CD4-positive, alpha-beta T cell treated with Interleukin-15 for 1 hour (primary cell): ENCODE data around the gene TMEM126B.
"Not testable (repeated sequence)": the region's sequence is repeated elsewhere in the genome, so short reads cannot be mapped to it uniquely, and the experiment has no call there.

Experiments used
- DNase-seq: peaks from one replicate; pipeline ENCODE4 v3.0.0-alpha.2; 2020

The TMEM126B gene

DNA sequence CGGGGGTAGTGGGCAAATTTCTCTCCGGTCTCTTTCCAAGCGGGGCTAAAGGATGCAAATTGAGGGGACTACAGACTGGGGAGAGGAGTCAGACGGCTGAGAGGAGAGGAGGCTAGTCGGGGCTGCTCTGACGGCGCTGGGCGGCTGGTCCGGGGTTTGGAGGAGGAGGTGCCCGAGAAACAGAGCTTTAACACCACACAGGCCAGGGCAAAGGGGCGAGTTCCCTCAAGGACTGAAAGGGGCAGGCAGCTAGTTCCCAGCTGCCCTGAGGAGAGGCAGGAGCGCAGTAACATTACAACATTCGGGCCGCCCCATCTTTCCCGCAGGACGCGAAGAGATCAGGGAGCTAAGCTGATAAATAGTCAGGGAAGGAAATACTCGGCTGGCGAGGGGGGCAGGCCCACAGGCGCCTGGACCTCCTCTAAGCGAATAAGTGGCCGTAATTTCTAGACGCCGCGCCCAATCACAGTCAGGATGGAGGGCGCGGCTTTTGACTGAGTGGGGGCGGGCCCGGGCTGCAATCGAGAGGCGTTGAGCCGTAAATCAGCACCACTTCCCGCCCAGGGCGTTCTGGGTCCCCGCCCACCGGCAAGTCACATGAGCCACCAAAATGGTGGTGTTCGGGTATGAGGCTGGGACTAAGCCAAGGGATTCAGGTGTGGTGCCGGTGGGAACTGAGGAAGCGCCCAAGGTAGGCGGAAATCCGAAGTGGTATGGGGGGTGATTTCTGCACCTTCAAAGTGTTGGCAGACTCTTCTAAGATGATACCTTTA is at the start of gene TMEM126B:
TMEM126B (plus strand) TSS at position 596 of the 773 bp plus-strand sequence; CDS start at position 611, 15 bp downstream.
- DNase-seq: peak; percentile 93

- no peak for DNase-seq
These were observed 46.3 kb upstream of the TMEM126B start for GRCh38 chr11:85582111-85582510.

DNA sequence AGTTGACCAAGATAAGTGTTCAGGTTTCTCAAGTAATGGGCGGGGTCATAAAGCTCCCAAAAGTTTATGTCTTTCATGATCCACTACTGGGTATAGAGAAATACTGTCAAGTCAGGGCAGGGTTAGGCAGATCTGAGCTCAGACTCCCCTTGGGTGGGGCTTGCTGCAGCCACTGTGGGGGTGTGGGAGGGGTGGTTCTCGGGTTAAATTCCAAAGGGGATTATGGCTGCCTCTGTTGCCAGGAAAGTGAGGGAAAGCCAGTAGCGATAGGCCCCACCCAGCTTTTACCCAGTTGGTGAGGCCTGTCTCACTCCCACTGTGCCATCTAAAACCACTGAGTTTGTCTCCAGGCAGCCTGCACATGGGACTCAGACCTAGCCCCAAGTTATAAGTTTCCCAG is 39.0 kb upstream of the TMEM126B start:
- DNase-seq: no peak

GRCh38 chr11:85590848-85591483 is 37.4 kb upstream of the TMEM126B start:
- no peak for DNase-seq

DNA sequence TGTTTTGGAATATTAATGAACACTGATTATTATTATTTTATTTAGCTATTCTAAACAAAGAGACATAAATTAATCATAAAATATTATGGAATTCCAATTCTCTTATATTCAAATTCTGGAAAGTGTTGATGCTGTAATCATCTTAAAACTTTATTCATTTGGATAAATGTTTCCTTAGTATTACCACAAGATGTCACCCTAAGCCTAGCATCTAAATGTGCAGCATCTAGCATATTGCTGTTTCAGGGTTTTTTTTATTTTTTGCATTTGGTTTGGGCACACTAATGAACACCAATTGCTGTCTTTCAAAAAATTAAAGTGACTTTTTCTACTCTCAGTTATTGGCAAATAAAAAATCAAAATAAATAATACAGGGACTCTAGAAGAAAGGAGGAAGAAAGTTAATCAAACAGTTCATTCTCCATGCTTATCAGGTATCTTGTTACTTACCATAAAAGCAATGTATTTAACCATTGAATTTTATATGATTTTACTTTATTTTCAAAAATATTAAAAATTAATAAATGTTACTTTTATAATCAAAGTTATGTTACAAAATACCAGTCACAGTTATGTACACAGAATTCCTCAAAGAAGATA is 33.0 kb upstream of the TMEM126B start:
- no peak for DNase-seq

DNA sequence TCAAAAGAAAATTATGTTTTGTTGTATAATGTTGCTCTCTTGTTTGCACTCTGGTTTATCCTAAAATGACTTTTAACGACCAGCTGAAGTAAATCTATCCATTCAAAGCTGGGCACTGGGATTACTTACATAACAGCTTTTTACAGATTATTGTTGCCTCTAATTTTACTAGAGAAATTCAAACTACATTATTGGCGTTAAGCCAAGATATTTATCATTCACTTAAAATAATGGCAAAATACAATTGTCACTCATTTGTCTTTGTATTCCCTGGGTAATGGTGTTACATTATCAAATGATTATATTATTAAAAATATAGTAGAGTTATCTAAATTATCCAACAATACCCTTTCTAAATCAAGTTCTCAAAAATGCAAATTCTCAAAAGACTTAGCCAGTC is 31.5 kb upstream of the TMEM126B start:
- no peak for DNase-seq

GRCh38 chr11:85599083-85599482 is 29.3 kb upstream of the TMEM126B start:
- no peak for DNase-seq

DNA sequence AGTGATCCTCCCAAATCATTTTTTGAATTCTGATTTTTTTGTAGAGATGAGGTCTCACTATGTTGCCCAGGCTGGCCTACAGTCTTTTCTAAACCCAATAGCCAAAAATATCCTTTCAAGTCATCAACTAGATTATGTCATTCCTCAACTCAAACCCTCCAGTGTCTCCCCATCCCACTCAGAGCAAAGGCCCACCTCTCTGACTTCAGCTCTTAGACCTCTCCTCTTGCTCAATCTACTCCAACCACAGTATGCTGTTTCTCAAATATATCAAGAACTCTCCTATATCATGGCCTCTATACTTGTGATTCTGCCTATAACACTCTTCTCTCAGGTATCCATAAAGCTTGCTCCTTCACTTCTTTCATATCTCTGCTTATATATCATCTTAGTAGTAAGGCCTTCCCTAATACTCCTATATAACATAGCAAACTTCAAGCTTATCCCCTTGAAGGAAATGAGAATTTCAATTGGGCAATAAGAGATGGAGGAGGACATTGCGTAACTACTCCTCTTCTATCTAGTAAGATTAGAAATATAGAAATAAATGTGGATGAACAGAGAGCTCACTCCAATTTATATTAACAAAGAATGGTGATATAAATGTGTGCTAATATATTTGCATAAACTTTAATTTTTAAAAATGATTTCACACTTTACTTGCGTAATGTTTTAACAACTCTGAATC is 25.7 kb upstream of the TMEM126B start:
- DNase-seq: no peak

GRCh38 chr11:85603220-85603619 is 25.2 kb upstream of the TMEM126B start:
- no peak for DNase-seq

DNA sequence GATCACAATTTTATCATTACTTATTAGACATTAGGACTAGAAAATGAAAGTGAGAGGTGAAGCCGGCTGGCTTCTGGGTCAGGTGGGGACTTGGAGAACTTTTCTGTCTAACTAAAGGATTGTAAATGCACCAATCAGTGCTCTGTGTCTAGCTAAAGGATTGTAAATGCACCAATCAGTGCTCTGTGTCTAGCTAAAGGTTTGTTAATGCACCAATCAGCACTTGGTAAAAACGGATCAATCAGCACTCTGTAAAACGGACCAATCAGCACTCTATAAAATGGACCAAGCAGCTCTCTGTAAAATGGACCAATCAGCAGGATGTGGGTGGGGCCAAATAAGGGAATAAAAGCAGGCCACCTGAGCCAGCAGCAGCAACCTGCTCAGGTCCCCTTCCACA is 22.2 kb upstream of the TMEM126B start:
- DNase-seq: not testable (repeated sequence)

DNA sequence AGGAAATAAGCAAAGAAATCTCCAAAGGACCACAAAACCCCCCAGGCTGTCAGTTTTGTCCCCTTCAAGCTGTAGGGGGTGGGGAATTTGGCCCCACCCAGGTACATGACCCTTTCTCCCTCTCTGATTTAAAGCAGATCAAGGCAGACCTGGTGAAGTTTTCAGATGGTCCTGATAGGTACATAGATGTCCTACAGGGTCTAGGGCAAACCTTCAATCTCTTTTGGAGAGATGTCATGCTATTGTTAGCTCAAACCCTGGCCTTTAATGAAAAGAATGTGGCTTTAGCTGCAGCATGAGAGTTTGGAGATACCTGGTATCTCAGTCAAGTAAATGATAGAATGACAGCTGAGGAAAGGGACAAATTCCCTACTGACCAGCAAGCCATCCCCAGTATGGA is 19.8 kb upstream of the TMEM126B start:
- not testable (repeated sequence) for DNase-seq

DNA sequence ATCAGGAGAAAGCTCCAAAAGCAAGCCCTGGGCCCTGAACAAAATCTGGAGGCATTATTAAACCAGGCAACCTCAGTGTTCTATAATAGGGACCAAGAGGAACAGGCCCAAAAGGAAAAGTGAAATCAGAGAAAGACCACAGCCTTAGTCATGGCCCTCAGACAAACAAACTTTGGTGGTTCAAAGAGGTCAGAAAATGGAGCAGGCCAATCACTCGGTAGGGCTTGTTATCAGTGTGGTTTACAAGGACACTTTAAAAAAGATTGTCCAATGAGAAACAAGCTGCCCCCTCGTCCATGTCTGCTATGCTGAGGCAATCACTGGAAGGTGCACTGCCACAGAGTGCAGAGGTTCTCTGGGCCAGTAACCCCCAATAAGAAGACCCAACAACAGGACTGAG is 19.1 kb upstream of the TMEM126B start:
- DNase-seq: not testable (repeated sequence)

GRCh38 chr11:85611643-85612042 is 16.8 kb upstream of the TMEM126B start:
- not testable (repeated sequence) for DNase-seq

DNA sequence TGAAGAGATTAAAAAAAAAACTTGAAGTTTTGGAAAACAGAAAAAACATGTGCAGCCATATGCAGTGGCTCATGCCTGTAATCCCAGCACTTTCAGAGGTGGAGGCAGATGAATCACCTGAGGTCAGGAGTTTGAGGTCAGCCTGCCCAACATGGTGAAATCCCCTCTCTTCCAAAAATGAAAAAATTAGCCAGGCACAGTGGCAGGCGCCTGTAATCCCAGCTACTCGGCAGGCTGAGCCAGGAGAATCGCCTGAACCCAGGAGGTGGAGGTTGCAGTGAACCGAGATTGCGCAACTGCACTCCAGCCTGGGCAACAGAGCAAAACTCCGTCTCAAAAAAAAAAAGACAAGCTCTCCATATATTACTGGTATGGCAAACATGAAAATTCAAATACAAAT is 8.9 kb upstream of the TMEM126B start:
- DNase-seq: no peak

DNA sequence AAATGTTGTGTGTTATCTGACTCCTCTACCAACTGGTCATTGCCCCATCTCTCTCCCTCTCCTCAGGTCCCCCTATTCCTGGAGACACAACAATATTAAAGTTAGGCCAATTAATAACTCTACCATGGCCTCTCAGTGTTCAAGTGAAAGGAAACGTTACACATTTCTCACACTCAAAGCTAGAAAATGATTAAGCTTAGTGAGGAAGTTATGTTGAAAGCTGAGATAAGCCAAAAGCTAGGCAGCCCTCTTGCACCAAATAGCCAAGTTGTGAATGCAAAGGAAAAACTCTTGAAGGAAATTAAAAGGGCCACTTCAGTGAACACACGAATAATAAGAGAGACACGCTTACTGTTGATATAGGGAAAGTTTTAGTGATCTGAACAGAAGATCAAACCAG is 8.1 kb upstream of the TMEM126B start:
- DNase-seq: no peak

DNA sequence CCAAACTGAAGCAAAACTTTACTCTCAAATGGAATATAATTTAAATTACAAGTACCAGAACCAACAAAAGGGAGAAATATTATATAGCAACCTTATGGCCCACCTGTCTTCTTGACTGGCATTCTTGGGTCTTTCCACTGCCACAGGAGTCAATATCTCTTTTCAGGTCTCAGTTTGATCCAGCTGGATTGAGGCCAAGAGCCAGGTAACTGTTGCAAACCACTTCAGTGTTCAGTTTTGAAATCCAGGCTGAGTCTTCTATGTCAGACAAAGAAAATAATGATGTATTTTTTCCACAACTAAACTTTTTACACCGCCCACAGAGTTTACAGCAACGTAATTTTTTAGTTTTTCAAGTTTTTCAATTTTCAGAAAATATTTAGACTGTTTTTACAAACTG is 1.9 kb upstream of the TMEM126B start:
- DNase-seq: no peak

DNA sequence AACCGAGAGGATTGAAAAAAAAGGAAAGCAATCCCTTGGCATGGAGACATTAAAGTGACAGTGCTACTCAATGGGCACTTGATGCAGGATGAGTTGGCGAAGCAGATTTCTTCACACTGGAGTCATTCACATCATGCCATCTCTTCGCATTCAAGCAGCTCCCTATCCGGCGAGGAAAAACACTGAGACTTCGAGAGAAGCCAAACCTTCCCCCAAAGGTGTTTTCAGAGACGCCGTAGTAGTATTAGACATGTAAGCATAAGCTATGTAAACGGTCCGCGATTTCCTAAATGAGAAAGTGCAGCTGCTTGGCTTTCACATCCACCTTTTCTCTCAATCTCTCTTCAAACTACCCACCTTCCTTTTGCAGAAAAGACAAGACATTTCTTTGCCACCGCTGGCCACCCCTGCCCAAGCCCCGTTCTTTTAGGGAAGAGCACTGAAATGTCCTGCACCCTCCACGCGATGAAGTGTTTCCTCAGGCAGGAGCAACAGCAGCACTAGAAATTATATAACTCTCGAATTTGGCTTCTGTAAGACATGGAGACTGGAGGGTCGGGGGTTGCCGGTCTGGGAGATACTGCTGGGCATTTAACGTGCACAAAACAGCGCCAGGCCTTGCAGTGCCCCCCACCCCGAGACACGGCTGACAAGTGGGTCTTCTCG is 928 bp upstream of the TMEM126B start, which contains the start of gene DLG2:
DLG2 (minus strand) TSS at position 13 of the 666 bp plus-strand sequence.
- no peak for DNase-seq

- DNase-seq: no peak
These were observed 463 bp downstream of the TMEM126B start for GRCh38 chr11:85628771-85629341.

GRCh38 chr11:85634747-85635146 is 6.4 kb downstream of the TMEM126B start:
- DNase-seq: no peak

DNA sequence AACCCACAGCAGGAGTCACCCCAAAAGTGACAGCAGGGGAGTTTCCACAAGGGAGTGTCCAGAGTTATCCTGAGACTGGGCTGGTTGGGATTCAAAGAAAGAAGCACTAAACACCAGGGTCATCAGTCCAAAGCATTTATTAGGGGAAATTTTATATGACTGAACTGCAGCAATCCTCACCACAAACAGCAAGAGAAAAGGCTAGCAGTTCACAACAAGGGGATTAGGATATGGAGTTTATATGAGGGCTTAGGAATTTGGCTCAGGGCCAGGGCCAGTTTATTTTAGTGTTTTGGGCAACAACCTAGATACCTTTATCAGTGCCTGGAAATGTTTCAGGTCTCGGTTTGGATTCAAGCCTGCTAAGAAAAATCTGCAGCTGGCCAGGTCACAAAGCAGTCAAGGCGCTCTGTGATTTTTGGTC is 14.8 kb downstream of the TMEM126B start:
- DNase-seq: no peak

- DNase-seq: no peak
These were observed 18.7 kb downstream of the TMEM126B start for GRCh38 chr11:85647078-85647477.

DNA sequence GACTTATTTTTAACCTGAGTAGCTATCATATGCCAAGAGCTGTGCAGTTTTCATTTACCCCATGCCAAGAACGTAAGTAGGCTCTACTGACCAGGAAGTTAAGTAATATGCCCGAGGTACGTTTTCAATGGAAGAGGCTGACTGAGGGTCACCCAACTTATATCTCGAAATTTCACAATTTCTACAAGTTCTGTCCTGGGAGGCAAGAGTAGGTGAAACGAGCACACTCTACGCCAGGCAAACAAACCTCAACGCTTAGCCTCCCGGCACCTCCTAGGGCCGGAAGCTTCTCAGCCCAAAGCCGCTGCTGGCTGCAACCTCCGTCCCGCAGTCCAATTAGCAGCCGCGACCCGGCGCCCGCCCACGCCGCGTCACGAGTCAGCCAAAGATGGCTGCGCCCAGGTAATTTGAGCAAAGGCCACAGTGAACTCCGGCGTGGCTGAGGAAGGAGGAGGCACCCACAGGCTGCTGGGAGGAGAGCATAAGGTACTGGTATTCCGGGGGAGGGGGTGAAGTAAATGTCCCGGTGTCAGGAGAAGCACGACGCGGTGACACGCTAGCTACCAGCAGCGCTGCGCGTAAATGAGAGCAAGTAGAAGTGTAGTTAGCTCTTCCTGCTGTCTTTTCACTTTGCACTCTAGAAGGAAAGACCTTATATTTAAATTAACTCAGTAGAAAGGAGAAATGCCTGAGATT is 19.4 kb downstream of the TMEM126B start, which contains the start of gene TMEM126A:
TMEM126A (plus strand) TSS at position 364 of the 696 bp plus-strand sequence. CDS start 2,289 bp downstream, outside the sequence.
- DNase-seq: peak; percentile 86
